Measurements from ENCODE around the gene ARMC7.

ARMC7 gene

GRCh38 chr17:75138519-75138918, 28.8 kb downstream of the ARMC7 start:
- H3K4me3 ChIP-seq (ENCODE audit: low read depth, low read length) = no peak overlapping the region
- no peak for TF ChIP-seq CTCF (IDR thresholded peaks at IDR 0.05; ENCODE audit: borderline replicate concordance, insufficient read depth, low read depth, low read length)

GRCh38 chr17:75142236-75142971, 32.6 kb downstream of the ARMC7 start:
- no peak for TF ChIP-seq CTCF (IDR thresholded peaks at IDR 0.05; ENCODE audit: borderline replicate concordance, insufficient read depth, low read depth, low read length)
- H3K4me3 ChIP-seq (ENCODE audit: low read depth, low read length) = no peak overlapping the region

GRCh38 chr17:75144816-75145512, 35.2 kb downstream of the ARMC7 start:
- TF ChIP-seq CTCF (IDR thresholded peaks at IDR 0.05; ENCODE audit: borderline replicate concordance, insufficient read depth, low read depth, low read length) = no peak
- H3K4me3 ChIP-seq (ENCODE audit: low read depth, low read length) = no peak overlapping the region

GRCh38 chr17:75146592-75146991, 36.8 kb downstream of the ARMC7 start:
- H3K4me3 ChIP-seq (ENCODE audit: low read depth, low read length) = no peak overlapping the region
- no peak for TF ChIP-seq CTCF (IDR thresholded peaks at IDR 0.05; ENCODE audit: borderline replicate concordance, insufficient read depth, low read depth, low read length)

- H3K4me3 ChIP-seq (ENCODE audit: low read depth, low read length) = no peak overlapping the region
- no peak for TF ChIP-seq CTCF (IDR thresholded peaks at IDR 0.05; ENCODE audit: borderline replicate concordance, insufficient read depth, low read depth, low read length)
These were observed 38.2 kb downstream of the ARMC7 start for GRCh38 chr17:75147878-75148546.

- TF ChIP-seq CTCF (IDR thresholded peaks at IDR 0.05; ENCODE audit: borderline replicate concordance, insufficient read depth, low read depth, low read length) = no peak
- no peak overlapping the region for H3K4me3 ChIP-seq (ENCODE audit: low read depth, low read length)
These were observed 42.2 kb downstream of the ARMC7 start for GRCh38 chr17:75151930-75152329.

Measured in GM12875 (cell line).